Left lung (tissue), 10 donors: Measurements from ENCODE around the gene RALGPS2. TPM values are rescaled to one million over a fixed set of nuclear protein-coding genes. Genes with fewer than 3 reads are reported as not detected.

ENCODE experiments used
- ATAC-seq: fragments of 200-7000 bp; cut with Tn5 transposase; one replicate; pipeline ENCODE4 v1.9.1; 2020; ENCODE audit warnings: moderate library complexity
- DNase-seq, 4 donors: peaks; one replicate each; pipeline ENCODE4 v3.0.0-alpha.2; 2013 to 2020
- H3K27ac ChIP-seq, 2 donors: fragments of 200-600 bp; sonication (generic) in 1 of 2; one replicate each; pipeline versions ENCODE4 v1.5.0 to v1.8.0; 2020 to 2021
- H3K27me3 ChIP-seq, 2 donors: fragments of 200-600 bp; sonication (generic) in 1 of 2; one replicate each; pipeline versions ENCODE4 v1.5.0 to v1.8.0; 2020 to 2021
- H3K36me3 ChIP-seq, 2 donors: fragments of 200-600 bp; sonication (generic) in 1 of 2; one replicate each; pipeline versions ENCODE4 v1.5.0 to v1.8.0; 2020 to 2021
- H3K4me1 ChIP-seq, 2 donors: fragments of 200-600 bp; one replicate each; pipeline ENCODE4 v1.8.0; 2021
- H3K4me3 ChIP-seq, 2 donors: fragments of 200-600 bp; sonication (generic) in 1 of 2; one replicate each; pipeline versions ENCODE4 v1.5.0 to v1.8.0; 2020 to 2021; ENCODE audit warnings: mild to moderate bottlenecking in 1 of 2
- H3K9me3 ChIP-seq, 2 donors: fragments of 200-600 bp; sonication (generic) in 1 of 2; one replicate each; pipeline versions ENCODE4 v1.5.0 to v1.8.0; 2020 to 2021
- CTCF ChIP-seq, 2 donors: fragments of 200-600 bp; sonication (generic) in 1 of 2; IDR thresholded peaks; one replicate each; pipeline versions ENCODE4 v1.5.0 to v1.8.0; 2021; ENCODE audit warnings: antibody characterized with exemption in 2 of 2
- intact Hi-C, 2 donors: fragments of 100-400 bp; cut with DNase I; formaldehyde crosslinking; loops; one replicate each; pipeline versions ENCODE4 v1.11.2 to v1.14.2; 2022
- polyA plus RNA-seq, 6 donors: library from polyadenylated mRNA; unstranded; fragments of 120-200 nt; gene quantifications; one replicate each; pipeline ENCODE4 v1.2.1, GENCODE V29; 2013; ENCODE audit not compliant: insufficient read length in 6 of 6
- total RNA-seq, 2 donors: library from RNA; stranded (reverse); fragmentation: NEBNext Ultra II Directional; extraction: Animal tissue kit (Norgen Biotek cat#: 25700); gene quantifications; one replicate each; pipeline ENCODE4 v1.2.1, GENCODE V29; 2021
- donor health status: DM: no; HTN: yes; CAD: no.
- donor health status: DM: no; HTN: no; CAD: no.

Gene RALGPS2
- total and polyA plus RNA-seq, 8 donors = 9.0 to 24.5 (median 20.9) TPM

- Histone ChIP-seq H3K9me3 (no peaks in the 10 kb centered on the region), H3K4me1 (no peaks in the 10 kb centered on the region), H3K27me3 (no peaks in the 10 kb centered on the region), H3K4me3 (no peak overlapping the region), H3K27ac (no peak overlapping the region), H3K36me3 (no peaks in the 10 kb centered on the region)
- intact Hi-C loops = no loop called here
- no peak for ATAC-seq
- DNase-seq = no peak
- no peak for TF ChIP-seq CTCF (IDR thresholded peaks at IDR 0.05)
Measured at GRCh38 chr1:178895928-178896327, 170.9 kb downstream of the RALGPS2 start.

GRCh38 chr1:178898401-178898800, 173.4 kb downstream of the RALGPS2 start:
- TF ChIP-seq CTCF (IDR thresholded peaks at IDR 0.05) = no peak
- ATAC-seq = no peak
- Histone ChIP-seq H3K27me3 (no peaks in the 10 kb centered on the region), H3K4me3 (no peak overlapping the region), H3K27ac (no peak overlapping the region), H3K9me3 (no peaks in the 10 kb centered on the region), H3K36me3 (no peaks in the 10 kb centered on the region), H3K4me1 (no peaks in the 10 kb centered on the region)
- DNase-seq = no peak
- intact Hi-C loops = no loop called here

GRCh38 chr1:178899402-178899801, 174.4 kb downstream of the RALGPS2 start:
- intact Hi-C loops = no loop called here
- no peaks in the 10 kb centered on the region for H3K4me1 ChIP-seq
- H3K36me3 ChIP-seq = no peaks in the 10 kb centered on the region
- no peak overlapping the region for H3K27ac ChIP-seq
- H3K27me3 ChIP-seq = no peaks in the 10 kb centered on the region
- H3K9me3 ChIP-seq = no peaks in the 10 kb centered on the region
- DNase-seq (no peak), ATAC-seq (no peak)
- TF ChIP-seq CTCF (IDR thresholded peaks at IDR 0.05) = no peak
- no peak overlapping the region for H3K4me3 ChIP-seq

GRCh38 chr1:178901482-178902125, 176.6 kb downstream of the RALGPS2 start:
- Histone ChIP-seq H3K4me1 (no peaks in the 10 kb centered on the region), H3K9me3 (no peaks in the 10 kb centered on the region), H3K27me3 (no peaks in the 10 kb centered on the region), H3K36me3 (no peaks in the 10 kb centered on the region), H3K27ac (no peak overlapping the region), H3K4me3 (no peak overlapping the region)
- no peak for DNase-seq
- intact Hi-C loops = no loop called here
- no peak for ATAC-seq
- no peak for TF ChIP-seq CTCF (IDR thresholded peaks at IDR 0.05)

- Histone ChIP-seq H3K9me3 (no peaks in the 10 kb centered on the region), H3K4me3 (no peak overlapping the region), H3K4me1 (no peaks in the 10 kb centered on the region), H3K27ac (no peak overlapping the region), H3K27me3 (no peaks in the 10 kb centered on the region), H3K36me3 (peaks cover 0 to 4% of the 10 kb centered on the region in 2 donors)
- no peak for ATAC-seq
- intact Hi-C loops = no loop called here
- TF ChIP-seq CTCF (IDR thresholded peaks at IDR 0.05) = no peak
- DNase-seq = no peak
Measured at GRCh38 chr1:178908358-178908757, 183.3 kb downstream of the RALGPS2 start.
